DND-41 (cell line): ENCODE measurements around the gene CEP131.

ENCODE experiments used
- ATAC-seq: fragments of 200-7000 bp; cut with Tn5 transposase; 3 replicates; pipeline ENCODE4 v1.9.1; 2021; ENCODE audit warnings: low read depth; ENCODE audit not compliant: insufficient read depth
- DNase-seq: peaks from one replicate; pipeline ENCODE4 v3.0.0-alpha.2; 2020
- H2AFZ ChIP-seq: 2 replicates; pipeline ENCODE4 v1.6.0; 2012; ENCODE audit warnings: low read depth, low read length
- H3K27ac ChIP-seq: 2 replicates; pipeline ENCODE4 v1.5.1; 2012; ENCODE audit warnings: low read length, inconsistent platforms
- H3K27me3 ChIP-seq: fragments of 200-600 bp; sonication (generic); 2 replicates; pipeline ENCODE4 v1.6.0; 2012; ENCODE audit warnings: low read length, mild to moderate bottlenecking, inconsistent platforms; ENCODE audit not compliant: insufficient read depth, poor library complexity
- H3K36me3 ChIP-seq: 2 replicates; pipeline ENCODE4 v1.5.1; 2012; ENCODE audit warnings: low read length, inconsistent platforms; ENCODE audit not compliant: insufficient read depth
- H3K4me1 ChIP-seq: 2 replicates; pipeline ENCODE4 v1.5.1; 2012; ENCODE audit warnings: mild to moderate bottlenecking, low read length; ENCODE audit not compliant: insufficient read depth
- H3K4me2 ChIP-seq: 2 replicates; pipeline ENCODE4 v1.6.0; 2012; ENCODE audit warnings: mild to moderate bottlenecking, moderate library complexity, low read length, inconsistent platforms; ENCODE audit not compliant: insufficient read depth
- H3K4me3 ChIP-seq, 2 experiments: fragments of 200-600 bp in 1 of 2; shearing (Covaris generic) in 1 of 2; 2 replicates each; pipeline ENCODE4 v1.5.1; 2012 to 2016; ENCODE audit warnings: inconsistent platforms in 2 of 2, low read length in 2 of 2, mild to moderate bottlenecking in 2 of 2, low read depth in 1 of 2, moderate library complexity in 1 of 2
- H3K79me2 ChIP-seq: 2 replicates; pipeline ENCODE4 v1.6.0; 2012; ENCODE audit warnings: low read length, inconsistent platforms; ENCODE audit not compliant: insufficient read depth
- H3K9ac ChIP-seq: 2 replicates; pipeline ENCODE4 v1.6.0; 2012; ENCODE audit warnings: low read depth, mild to moderate bottlenecking, inconsistent platforms, low read length, moderate library complexity
- H3K9me3 ChIP-seq: 2 replicates; pipeline ENCODE4 v1.5.1; 2012; ENCODE audit warnings: low read length, moderate library complexity, mild to moderate bottlenecking, inconsistent platforms; ENCODE audit not compliant: insufficient read depth, severe bottlenecking
- H4K20me1 ChIP-seq: 2 replicates; pipeline ENCODE4 v1.6.0; 2012; ENCODE audit warnings: low read length; ENCODE audit not compliant: insufficient read depth
- CTCF ChIP-seq: IDR thresholded peaks from 2 replicates; pipeline ENCODE4 v1.5.1; 2012; ENCODE audit warnings: borderline replicate concordance, low read length, moderate library complexity, mild to moderate bottlenecking; ENCODE audit not compliant: poor library complexity, severe bottlenecking; ENCODE audit errors: extremely low read depth
- EZH2 ChIP-seq: IDR thresholded peaks from 3 replicates; pipeline ENCODE4 v1.6.1; 2012; ENCODE audit warnings: borderline replicate concordance, low read depth, mild to moderate bottlenecking, moderate library complexity, low read length, inconsistent platforms; ENCODE audit not compliant: severe bottlenecking

Gene CEP131

DNA sequence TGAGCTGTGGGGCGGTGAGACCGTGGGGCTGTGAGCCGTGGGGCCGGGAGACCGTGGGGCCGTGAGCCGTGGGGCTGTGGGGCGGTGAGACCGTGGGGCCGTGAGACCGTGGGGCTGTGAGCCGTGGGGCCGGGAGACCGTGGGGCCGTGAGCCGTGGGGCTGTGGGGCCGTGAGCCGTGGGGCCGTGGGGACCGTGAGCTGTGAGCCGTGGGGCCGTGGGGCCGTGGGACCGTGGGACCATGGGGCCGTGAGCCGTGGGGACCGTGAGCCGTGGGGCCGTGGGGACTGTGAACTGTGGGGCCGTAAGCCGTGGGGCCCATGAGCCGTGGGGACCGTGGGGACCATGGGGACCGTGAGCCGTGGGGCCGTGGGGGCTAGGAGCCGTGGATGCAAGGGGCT lies 82.1 kb downstream of the CEP131 start:
- Histone ChIP-seq H3K4me2 (no peak overlapping the region), H3K4me3 (no peak overlapping the region), H3K9me3 (peaks cover 3% of the 10 kb centered on the region), H4K20me1 (peaks cover 7% of the 10 kb centered on the region), H2AFZ (no peak overlapping the region), H3K27ac (no peak overlapping the region), H3K27me3 (no peaks in the 10 kb centered on the region), H3K9ac (no peak overlapping the region), H3K79me2 (no peaks in the 10 kb centered on the region), H3K4me1 (no peaks in the 10 kb centered on the region), H3K36me3 (no peaks in the 10 kb centered on the region)
- no peak for DNase-seq
- no peak for ATAC-seq
- TF ChIP-seq CTCF (no peak), EZH2 (no peak)

- Histone ChIP-seq H3K9ac (no peak overlapping the region), H3K9me3 (peaks cover 3% of the 10 kb centered on the region), H3K4me3 (no peak overlapping the region), H3K79me2 (no peaks in the 10 kb centered on the region), H3K4me2 (no peak overlapping the region), H2AFZ (no peak overlapping the region), H3K27ac (no peak overlapping the region), H3K4me1 (no peaks in the 10 kb centered on the region), H3K27me3 (no peaks in the 10 kb centered on the region), H4K20me1 (peaks cover 8% of the 10 kb centered on the region), H3K36me3 (no peaks in the 10 kb centered on the region)
- no peak for TF ChIP-seq CTCF
- TF ChIP-seq EZH2: no peak
- no peak for DNase-seq
- ATAC-seq: no peak
Observed at GRCh38 chr17:81140018-81140417, 82.7 kb downstream of the CEP131 start.
